Fibroblast of mammary gland (primary cell): Measurements from ENCODE around the gene ADK.
A peak's percentile ranks its signal among the peaks of the same experiment; 100 is the strongest.

Experiments
- DNase-seq: peaks from one replicate; pipeline ENCODE4 v3.0.0-alpha.2; 2010; ENCODE audit warnings: low read depth
- H3K4me3 ChIP-seq: 2 replicates; pipeline ENCODE4 v1.5.1; 2011; ENCODE audit warnings: low read depth, mild to moderate bottlenecking, low read length, moderate library complexity; ENCODE audit not compliant: control insufficient read depth
- TF ChIP-seq, protein P1 (sequence below): conservative IDR thresholded peaks from 2 replicates; pipeline ENCODE4 v1.5.1; 2011; ENCODE audit warnings: low read depth, low read length, inconsistent platforms; ENCODE audit not compliant: control insufficient read depth, insufficient read depth

The ADK gene

DNA sequence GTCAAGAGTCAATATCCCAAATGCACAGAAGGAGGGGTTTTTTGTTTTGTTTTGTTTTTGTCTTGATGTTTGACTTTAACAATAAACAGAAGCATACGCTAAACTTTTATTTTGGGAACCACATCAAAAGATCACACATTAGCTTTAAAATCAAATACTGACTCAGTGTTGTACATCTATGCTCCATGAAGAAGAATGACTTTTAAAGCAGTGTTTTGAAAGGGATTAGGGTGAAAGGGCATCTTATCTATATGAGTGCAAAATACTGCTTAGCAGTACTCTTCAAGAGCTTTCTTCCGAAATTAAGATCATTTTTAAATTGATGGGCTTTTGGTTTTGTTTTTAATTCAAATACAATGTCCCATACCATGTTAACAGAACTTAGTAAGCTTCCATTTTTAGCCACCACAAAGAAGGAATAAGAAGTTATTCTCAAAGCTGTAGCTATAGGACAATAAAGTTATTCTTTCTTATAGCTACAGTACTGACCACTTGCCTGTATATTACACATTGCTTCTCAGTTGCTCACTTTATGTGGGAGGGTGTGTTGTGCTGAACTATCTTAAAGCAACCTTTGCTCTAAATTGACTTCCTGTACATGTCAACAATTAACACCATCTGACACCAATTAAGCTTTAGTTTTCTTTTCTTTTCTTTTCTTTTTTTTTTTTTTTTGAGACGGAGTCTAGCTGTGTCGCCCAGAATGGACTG is 531.1 kb downstream of the ADK start:
- peak; percentile 35 for DNase-seq

DNA sequence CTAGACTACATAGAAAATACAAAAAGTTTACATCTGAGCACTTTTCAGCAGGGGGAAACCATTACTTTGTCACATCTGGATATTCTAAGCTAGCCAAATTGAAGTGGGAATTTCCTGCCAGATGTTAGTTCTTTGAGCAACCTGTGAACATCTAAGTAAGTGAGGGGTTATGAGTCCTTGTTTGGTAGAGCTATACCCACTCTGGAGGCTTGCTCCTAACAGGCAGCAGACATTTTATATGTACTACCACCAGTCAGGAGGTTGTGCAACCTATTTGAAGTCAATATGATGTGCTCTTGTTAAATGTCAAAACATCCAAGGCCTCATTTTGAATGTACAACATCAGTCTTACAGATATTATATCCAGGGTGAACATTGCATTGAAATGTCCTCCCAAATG is 532.0 kb downstream of the ADK start:
- no peak overlapping the region for H3K4me3 ChIP-seq
- TF ChIP-seq, protein P1, sequence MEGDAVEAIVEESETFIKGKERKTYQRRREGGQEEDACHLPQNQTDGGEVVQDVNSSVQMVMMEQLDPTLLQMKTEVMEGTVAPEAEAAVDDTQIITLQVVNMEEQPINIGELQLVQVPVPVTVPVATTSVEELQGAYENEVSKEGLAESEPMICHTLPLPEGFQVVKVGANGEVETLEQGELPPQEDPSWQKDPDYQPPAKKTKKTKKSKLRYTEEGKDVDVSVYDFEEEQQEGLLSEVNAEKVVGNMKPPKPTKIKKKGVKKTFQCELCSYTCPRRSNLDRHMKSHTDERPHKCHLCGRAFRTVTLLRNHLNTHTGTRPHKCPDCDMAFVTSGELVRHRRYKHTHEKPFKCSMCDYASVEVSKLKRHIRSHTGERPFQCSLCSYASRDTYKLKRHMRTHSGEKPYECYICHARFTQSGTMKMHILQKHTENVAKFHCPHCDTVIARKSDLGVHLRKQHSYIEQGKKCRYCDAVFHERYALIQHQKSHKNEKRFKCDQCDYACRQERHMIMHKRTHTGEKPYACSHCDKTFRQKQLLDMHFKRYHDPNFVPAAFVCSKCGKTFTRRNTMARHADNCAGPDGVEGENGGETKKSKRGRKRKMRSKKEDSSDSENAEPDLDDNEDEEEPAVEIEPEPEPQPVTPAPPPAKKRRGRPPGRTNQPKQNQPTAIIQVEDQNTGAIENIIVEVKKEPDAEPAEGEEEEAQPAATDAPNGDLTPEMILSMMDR, result no peak
- DNase-seq, result peak; percentile 36

More for the DNA sequence above, 531.1 kb downstream of the ADK start:
- no peak overlapping the region for H3K4me3 ChIP-seq
- TF ChIP-seq, protein P1, result no peak

GRCh38 chr10:74683621-74684364 is 532.8 kb downstream of the ADK start:
- H3K4me3 ChIP-seq, result no peak overlapping the region
- DNase-seq, result no peak

GRCh38 chr10:74684462-74684861 is 533.4 kb downstream of the ADK start:
- no peak for DNase-seq
- TF ChIP-seq, protein P1, result no peak
- H3K4me3 ChIP-seq, result no peak overlapping the region

More at GRCh38 chr10:74683621-74684364, 532.8 kb downstream of the ADK start:
- TF ChIP-seq, protein P1, result no peak

DNA sequence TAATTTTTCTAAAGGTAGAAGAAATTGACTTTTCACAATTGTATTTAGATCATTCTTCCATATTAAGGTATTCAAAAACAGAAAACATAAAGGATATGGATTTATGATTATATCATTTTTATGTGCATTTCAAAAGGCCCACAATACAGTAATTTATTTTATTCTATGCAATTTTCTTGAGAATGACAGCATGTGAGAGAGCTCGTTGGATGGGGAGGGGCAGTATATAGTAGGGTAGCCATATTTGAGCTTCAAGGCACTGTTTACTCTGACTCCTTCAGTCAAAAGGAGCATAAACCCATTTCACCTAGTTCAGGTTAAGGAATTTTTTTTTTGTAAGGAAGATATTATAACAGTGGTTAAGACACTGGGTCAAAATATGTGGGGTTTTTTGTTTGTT is 534.5 kb downstream of the ADK start:
- H3K4me3 ChIP-seq, result no peak overlapping the region
- no peak for DNase-seq
- TF ChIP-seq, protein P1, result no peak

DNA sequence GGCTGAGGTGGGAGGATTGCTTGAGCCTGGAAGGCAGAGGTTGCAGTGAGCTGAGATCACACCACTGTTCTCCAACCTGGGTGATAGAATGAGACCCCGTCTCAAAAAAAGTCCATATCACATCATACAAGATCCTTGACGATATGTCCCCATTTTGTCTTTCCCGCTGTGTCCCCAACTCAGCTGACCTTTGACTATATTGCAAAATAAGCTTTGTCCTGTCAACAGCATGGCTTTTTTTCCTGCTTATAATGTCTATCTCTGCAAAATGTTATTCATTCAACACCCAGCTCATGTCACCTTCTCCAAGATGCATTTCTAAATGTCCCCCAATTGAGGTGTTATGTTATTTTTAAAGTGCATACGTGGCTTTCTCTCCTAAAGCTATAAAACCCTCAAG is 539.4 kb downstream of the ADK start:
- no peak overlapping the region for H3K4me3 ChIP-seq
- DNase-seq, result no peak
- TF ChIP-seq, protein P1, result no peak
